NCI-H748 treated with DMSO at 0.1 percent for 48 hours (cell line): ENCODE results near the gene PIMREG.

Source experiments
- DNase-seq: peaks from one replicate; lab custom pipeline; 2025; lab: John Stamatoyannopoulos, UW

The PIMREG gene

GRCh38 chr17:6498901-6499540 is 54.8 kb downstream of the PIMREG start:
- DNase-seq = no peak
